ENCODE data around the gene CS. TPM values are rescaled to one million over a fixed set of nuclear protein-coding genes. Genes with fewer than 3 reads are reported as not detected.
"Not testable (repeated sequence)": the region's sequence is repeated elsewhere in the genome, so short reads cannot be mapped to it uniquely, and the experiment has no call there.

CS gene
- 106 TPM for polyA plus RNA-seq (2013, experiment 1 of 2)
- polyA plus RNA-seq (2013, experiment 2 of 2) = 117 TPM

DNA sequence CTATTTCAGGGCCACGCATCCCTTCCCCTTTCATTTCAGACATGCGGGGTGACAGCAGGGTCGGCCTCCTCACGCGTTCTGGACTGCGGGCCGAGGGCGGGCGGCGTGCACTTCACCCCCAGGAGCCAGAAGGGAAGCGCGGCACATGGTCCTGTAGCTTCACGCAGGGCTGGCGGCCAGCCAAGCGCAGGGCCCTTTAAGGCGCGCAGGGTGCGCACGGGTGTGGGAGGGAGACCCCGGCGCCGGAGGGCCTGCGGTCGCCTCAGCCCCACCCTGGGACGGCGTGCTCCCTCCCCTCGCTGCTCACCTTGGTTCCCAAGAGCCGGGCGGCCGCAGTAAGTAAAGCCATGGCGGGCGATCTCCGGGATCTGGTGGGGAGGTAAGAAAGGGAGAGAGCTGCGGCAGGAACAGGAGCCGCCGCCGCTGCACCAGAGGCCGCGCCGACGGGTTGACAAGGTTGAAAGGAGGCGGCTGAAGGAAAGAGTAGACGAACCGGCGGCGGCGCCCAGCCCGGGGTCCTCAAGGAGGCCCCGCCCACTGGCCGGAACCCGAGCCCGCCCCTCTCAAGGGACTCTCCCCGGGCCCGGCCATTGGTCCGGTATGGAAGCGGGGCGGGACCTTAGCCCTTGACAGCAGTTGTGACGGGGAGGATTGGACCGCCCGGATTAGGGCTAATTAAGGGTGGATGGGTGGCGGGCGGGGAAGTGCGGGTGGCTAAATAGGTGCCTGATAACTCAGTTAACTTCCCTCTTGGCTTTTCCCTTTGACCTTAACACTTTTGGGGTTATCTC lies at the start of gene CS:
TSS of gene CS (minus strand) at position 478 of the 791 bp plus-strand sequence. CDS start at position 349, 129 bp downstream.
- peaks cover 32% of the 10 kb centered on the region for H3K36me3 ChIP-seq (ENCODE audit: insufficient read depth, low read length)
- peak within 1 kb of the TSS; percentile 87 for H3K9ac ChIP-seq (ENCODE audit: low read depth, low read length)
- H3K27me3 ChIP-seq (ENCODE audit: insufficient read depth, low read length) = no peaks in the 10 kb centered on the region
- H3K4me3 ChIP-seq (ENCODE audit: low read length) = peak within 1 kb of the TSS; percentile 97
- under 1% methylated on average over 60 of the region's 63 CpGs for WGBS
- H3K4me1 ChIP-seq (ENCODE audit: insufficient read depth, low read length) = peaks cover 14% of the 10 kb centered on the region
- no peaks in the 10 kb centered on the region for H3K9me3 ChIP-seq (ENCODE audit: insufficient read depth, low read depth, low read length)
- H3K27ac ChIP-seq (ENCODE audit: low read depth, low read length) = peak within 1 kb of the TSS; percentile 85

DNA sequence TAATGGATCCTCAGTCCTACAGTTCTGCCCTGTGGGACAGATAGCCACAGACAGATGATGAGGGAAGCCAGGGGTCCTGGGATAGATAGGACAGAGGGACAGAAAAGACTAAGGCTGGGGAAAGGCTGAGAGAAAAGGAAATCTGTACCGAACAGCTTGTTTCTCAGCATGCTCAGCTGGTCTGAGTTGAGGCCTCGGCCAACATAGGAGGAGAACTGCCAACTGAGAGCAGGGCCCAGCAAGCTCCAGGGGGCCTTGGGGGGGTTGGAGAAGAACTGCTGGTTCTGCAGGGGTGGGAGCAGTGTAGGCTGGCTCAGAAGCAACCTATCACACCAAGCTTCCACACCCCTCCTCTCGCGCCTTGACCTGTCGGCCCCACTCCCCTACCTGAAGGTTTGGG lies 48.6 kb upstream of the CS start:
- peaks cover 70% of the 10 kb centered on the region for H3K36me3 ChIP-seq (ENCODE audit: insufficient read depth, low read length)
- no peak overlapping the region for H3K9ac ChIP-seq (ENCODE audit: low read depth, low read length)
- H3K27ac ChIP-seq (ENCODE audit: low read depth, low read length) = no peak overlapping the region
- no peaks in the 10 kb centered on the region for H3K27me3 ChIP-seq (ENCODE audit: insufficient read depth, low read length)
- 94% methylated on average over 5 of the region's 5 CpGs for WGBS
- H3K4me3 ChIP-seq (ENCODE audit: low read length) = no peak overlapping the region
- H3K4me1 ChIP-seq (ENCODE audit: insufficient read depth, low read length) = no peaks in the 10 kb centered on the region
- no peaks in the 10 kb centered on the region for H3K9me3 ChIP-seq (ENCODE audit: insufficient read depth, low read depth, low read length)

DNA sequence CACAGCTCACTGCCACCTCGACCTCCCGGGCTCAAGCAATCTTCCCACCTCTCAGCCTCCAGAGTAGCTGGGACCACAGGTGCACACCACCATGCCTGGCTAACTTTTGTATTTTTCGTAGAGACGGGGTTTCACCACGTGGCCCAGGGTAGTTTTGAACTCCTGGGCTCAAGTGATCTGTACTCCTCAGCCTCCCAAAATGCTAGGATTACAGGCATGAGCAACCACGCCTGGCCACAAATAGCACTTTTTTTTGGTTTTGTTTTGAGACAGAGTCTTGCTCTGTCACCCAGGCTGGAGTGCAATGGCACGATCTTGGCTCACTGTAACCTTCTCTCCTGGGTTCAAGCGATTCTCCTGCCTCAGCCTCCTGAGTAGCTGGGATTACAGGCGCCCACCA lies 47.1 kb upstream of the CS start:
- H3K9ac ChIP-seq (ENCODE audit: low read depth, low read length); H3K27ac ChIP-seq (ENCODE audit: low read depth, low read length); H3K4me1 ChIP-seq (ENCODE audit: insufficient read depth, low read length); H3K4me3 ChIP-seq (ENCODE audit: low read length); H3K27me3 ChIP-seq (ENCODE audit: insufficient read depth, low read length); H3K9me3 ChIP-seq (ENCODE audit: insufficient read depth, low read depth, low read length): not testable (repeated sequence)
- 95% methylated on average over 8 of the region's 9 CpGs for WGBS
- peaks cover 71% of the 10 kb centered on the region for H3K36me3 ChIP-seq (ENCODE audit: insufficient read depth, low read length)

DNA sequence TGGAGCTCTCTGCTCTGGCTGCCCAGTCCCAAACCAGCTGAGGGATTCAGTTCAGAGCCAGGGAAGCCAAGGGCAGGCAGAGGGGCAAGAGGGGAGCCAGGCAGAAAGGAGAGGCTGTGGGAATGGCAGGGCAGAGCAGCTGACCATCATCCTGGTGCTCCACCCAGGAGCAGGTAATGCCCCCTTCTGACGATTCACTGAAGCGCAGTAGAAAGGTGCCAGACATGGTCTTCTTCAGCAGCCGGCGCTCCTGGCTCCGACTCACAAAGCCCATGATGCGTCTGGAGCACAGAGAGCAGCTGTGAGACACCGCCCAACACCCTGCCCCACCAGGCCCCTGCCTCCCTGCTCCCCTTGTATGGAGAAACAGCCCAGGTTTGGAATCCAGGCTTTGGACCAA lies 46.5 kb upstream of the CS start:
- 90% methylated on average over 7 of the region's 7 CpGs for WGBS
- H3K27me3 ChIP-seq (ENCODE audit: insufficient read depth, low read length) = no peaks in the 10 kb centered on the region
- no peak overlapping the region for H3K4me3 ChIP-seq (ENCODE audit: low read length)
- H3K27ac ChIP-seq (ENCODE audit: low read depth, low read length) = no peak overlapping the region
- H3K4me1 ChIP-seq (ENCODE audit: insufficient read depth, low read length) = no peaks in the 10 kb centered on the region
- H3K9me3 ChIP-seq (ENCODE audit: insufficient read depth, low read depth, low read length) = no peaks in the 10 kb centered on the region
- H3K9ac ChIP-seq (ENCODE audit: low read depth, low read length) = no peak overlapping the region
- H3K36me3 ChIP-seq (ENCODE audit: insufficient read depth, low read length) = peaks cover 70% of the 10 kb centered on the region

DNA sequence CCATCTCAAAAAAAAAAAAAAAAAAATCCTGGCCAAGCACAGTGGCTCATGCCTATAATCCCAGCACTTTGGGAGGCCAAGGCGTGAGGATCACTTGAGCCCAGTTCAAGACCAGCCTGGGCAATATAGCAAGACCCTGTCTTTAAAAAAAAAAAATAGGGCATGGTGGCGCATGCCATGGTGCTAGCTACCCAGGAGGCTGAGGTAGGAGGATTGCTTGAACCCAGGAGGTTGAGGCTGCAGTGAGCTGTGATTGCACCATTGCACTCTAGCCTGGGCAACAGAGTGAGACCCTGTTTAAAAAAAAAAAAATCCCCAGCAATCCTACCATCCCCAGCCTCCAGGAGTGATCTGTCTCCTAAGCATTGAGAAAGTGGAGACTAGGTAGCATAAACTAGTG lies 42.2 kb upstream of the CS start:
- not testable (repeated sequence) for H3K27me3 ChIP-seq (ENCODE audit: insufficient read depth, low read length); H3K9ac ChIP-seq (ENCODE audit: low read depth, low read length); H3K4me3 ChIP-seq (ENCODE audit: low read length); H3K27ac ChIP-seq (ENCODE audit: low read depth, low read length); H3K9me3 ChIP-seq (ENCODE audit: insufficient read depth, low read depth, low read length)
- WGBS = 95% methylated on average over 2 of the region's 2 CpGs
- Histone ChIP-seq H3K36me3 (ENCODE audit: insufficient read depth, low read length) (peaks cover 40% of the 10 kb centered on the region), H3K4me1 (ENCODE audit: insufficient read depth, low read length) (peaks cover 18% of the 10 kb centered on the region)

DNA sequence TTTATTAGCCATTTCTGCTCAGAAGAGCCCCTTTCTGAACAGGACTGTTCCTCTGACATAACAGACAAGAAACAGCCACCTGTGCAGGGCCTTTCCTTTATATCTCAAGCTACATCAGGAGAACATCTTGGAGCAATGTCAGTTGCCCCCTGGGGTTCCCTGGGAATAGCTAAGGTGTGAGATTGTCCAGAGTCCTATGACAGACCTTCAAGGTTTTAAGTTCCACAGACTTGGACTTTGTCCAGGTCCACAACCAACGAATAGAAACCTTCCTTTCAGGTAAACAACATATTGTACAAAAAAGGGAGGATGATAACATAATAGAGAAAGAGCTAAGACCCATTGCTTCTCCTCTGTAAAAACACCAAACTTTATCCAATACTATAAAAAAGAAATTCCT lies 41.5 kb upstream of the CS start:
- Histone ChIP-seq H3K9ac (ENCODE audit: low read depth, low read length) (no peak overlapping the region), H3K36me3 (ENCODE audit: insufficient read depth, low read length) (peaks cover 39% of the 10 kb centered on the region), H3K4me1 (ENCODE audit: insufficient read depth, low read length) (peaks cover 18% of the 10 kb centered on the region), H3K27ac (ENCODE audit: low read depth, low read length) (no peak overlapping the region), H3K9me3 (ENCODE audit: insufficient read depth, low read depth, low read length) (no peaks in the 10 kb centered on the region), H3K27me3 (ENCODE audit: insufficient read depth, low read length) (no peaks in the 10 kb centered on the region), H3K4me3 (ENCODE audit: low read length) (no peak overlapping the region)
- no CpG with 5 or more reads among the region's 1 CpG for WGBS

DNA sequence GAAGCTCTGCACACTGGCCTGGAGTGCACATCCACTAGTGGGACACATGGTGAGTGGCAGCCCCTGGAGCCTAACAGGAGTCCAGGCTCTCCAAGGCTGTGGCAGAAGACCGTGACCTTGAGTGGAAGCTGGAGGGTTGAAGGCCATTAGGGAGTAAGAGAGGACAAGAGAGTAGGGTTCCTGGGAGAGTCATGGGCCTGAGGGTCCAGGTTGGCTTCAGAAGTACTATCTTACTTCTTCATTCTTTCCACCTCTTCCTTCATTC lies 39.0 kb upstream of the CS start:
- Histone ChIP-seq H3K36me3 (ENCODE audit: insufficient read depth, low read length) (peaks cover 24% of the 10 kb centered on the region), H3K9ac (ENCODE audit: low read depth, low read length) (peak overlapping the region; percentile 25), H3K27ac (ENCODE audit: low read depth, low read length) (peak overlapping the region; percentile 63; the same call in 1 of the 2 replicates), H3K4me3 (ENCODE audit: low read length) (peak overlapping the region; percentile 17; the same call in 1 of the 2 replicates), H3K9me3 (ENCODE audit: insufficient read depth, low read depth, low read length) (no peaks in the 10 kb centered on the region), H3K4me1 (ENCODE audit: insufficient read depth, low read length) (peaks cover 23% of the 10 kb centered on the region), H3K27me3 (ENCODE audit: insufficient read depth, low read length) (no peaks in the 10 kb centered on the region)
- 96% methylated on average over 1 of the region's 1 CpG for WGBS

DNA sequence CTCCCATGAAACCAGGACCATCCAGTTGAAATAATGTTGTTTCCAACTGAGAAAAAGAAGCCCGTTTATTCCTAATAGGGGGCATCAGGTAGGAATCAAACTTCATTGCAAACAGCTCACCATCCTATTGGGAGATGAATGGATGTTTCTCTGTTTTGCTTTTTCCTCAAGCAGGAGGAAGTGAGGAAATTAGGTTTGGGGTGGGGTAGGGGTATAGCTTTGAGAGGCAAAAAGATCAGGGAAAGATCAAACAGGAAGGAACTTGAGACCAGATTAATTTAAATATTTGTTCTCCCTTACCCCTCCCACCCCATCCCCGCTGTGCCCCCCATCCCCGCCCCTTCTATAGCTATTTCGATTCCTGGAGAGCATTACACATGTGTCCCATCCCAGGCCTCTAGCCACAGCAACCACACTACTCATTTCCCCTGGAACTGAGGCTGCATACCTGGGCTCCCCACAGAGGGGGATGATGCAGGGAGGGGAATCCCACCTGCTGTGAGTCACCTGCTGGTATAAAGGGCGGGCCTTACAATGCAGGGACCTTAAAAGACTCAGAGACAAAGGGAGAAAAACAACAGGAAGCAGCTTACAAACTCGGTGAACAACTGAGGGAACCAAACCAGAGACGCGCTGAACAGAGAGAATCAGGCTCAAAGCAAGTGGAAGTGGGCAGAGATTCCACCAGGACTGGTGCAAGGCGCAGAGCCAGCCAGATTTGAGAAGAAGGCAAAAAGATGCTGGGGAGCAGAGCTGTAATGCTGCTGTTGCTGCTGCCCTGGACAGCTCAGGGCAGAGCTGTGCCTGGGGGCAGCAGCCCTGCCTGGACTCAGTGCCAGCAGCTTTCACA lies 38.4 kb upstream of the CS start, which contains the start of gene IL23A:
TSS of gene IL23A (plus strand) at position 577 of the 850 bp plus-strand sequence. CDS start at position 738, 161 bp downstream.
- H3K9ac ChIP-seq (ENCODE audit: low read depth, low read length) = peak within 1 kb of the TSS; percentile 25
- H3K27me3 ChIP-seq (ENCODE audit: insufficient read depth, low read length) = no peaks in the 10 kb centered on the region
- no peaks in the 10 kb centered on the region for H3K9me3 ChIP-seq (ENCODE audit: insufficient read depth, low read depth, low read length)
- peak within 1 kb of the TSS; percentile 63; the same call in 1 of the 2 replicates for H3K27ac ChIP-seq (ENCODE audit: low read depth, low read length)
- peaks cover 23% of the 10 kb centered on the region for H3K4me1 ChIP-seq (ENCODE audit: insufficient read depth, low read length)
- H3K4me3 ChIP-seq (ENCODE audit: low read length) = peak within 1 kb of the TSS; percentile 17; the same call in 1 of the 2 replicates
- WGBS = 12% methylated on average over 9 of the region's 9 CpGs
- H3K36me3 ChIP-seq (ENCODE audit: insufficient read depth, low read length) = peaks cover 18% of the 10 kb centered on the region

DNA sequence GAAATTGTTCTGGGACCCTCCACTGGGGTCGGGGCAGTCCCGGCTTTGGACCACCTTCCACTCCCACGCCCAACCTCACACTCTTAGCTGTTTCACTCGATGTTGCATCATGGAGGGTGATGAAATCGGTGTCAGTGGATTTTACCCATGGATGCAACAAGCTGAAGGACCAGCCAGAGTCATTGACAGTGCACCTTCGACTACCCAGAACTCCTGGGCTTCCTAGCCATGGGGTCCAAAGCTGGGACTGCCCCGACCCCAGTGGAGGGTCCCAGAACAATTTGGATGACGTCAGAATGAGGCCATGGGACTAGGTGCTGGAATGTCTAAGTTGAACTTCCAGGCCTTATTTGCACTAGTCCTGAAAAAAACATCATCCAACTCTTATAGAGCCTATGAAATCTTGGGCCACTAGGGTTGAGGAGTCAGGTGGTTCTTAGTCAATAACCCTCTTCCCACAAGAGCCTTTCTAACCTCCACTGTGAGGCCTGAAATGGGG lies 37.7 kb upstream of the CS start:
- Histone ChIP-seq H3K9ac (ENCODE audit: low read depth, low read length) (no peak overlapping the region), H3K27ac (ENCODE audit: low read depth, low read length) (peak overlapping the region; percentile 50; the same call in 1 of the 2 replicates), H3K36me3 (ENCODE audit: insufficient read depth, low read length) (peaks cover 11% of the 10 kb centered on the region), H3K4me1 (ENCODE audit: insufficient read depth, low read length) (peaks cover 27% of the 10 kb centered on the region), H3K27me3 (ENCODE audit: insufficient read depth, low read length) (no peaks in the 10 kb centered on the region), H3K9me3 (ENCODE audit: insufficient read depth, low read depth, low read length) (no peaks in the 10 kb centered on the region), H3K4me3 (ENCODE audit: low read length) (no peak overlapping the region)
- 87% methylated on average over 8 of the region's 8 CpGs for WGBS

DNA sequence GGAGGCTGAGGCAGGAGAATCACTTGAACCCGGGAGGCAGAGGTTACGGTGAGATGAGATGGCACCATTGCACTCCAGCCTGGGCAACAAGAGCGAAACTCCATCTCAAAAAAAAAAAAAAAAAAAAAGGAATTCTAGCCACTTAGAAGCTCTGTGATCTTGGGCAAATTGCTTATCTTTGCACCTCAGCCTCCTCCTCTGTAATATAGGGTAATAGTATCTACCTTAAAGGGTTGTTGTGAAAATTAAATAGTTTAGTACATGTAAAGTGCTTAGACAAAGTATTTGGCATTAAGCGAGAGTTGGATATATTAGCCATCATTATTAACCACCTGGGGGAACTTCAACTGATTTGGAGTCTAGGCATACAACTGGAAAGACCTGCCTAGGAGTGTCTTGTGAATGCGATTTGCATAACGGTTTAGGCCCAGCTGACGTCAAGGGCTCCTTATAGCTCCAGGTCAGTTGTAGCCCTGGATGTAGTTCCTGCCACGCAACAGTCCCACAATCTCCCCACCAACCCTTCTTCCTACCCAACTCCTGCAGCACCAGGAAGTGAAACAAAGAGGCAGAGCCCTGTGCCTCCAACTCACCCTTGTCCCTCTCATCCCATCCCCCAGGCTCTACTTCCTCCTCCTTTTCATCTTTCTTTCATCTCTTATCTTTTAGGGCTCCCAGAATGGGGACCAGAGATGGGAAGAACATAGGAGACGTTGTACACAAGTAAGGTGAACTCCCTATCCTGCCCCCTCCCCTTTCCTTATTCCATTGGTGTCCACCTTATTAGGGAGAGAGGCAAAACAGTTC lies 36.4 kb upstream of the CS start:
- 93% methylated on average over 7 of the region's 9 CpGs for WGBS
- no peak overlapping the region for H3K9ac ChIP-seq (ENCODE audit: low read depth, low read length)
- no peak overlapping the region for H3K27ac ChIP-seq (ENCODE audit: low read depth, low read length)
- no peaks in the 10 kb centered on the region for H3K27me3 ChIP-seq (ENCODE audit: insufficient read depth, low read length)
- H3K4me3 ChIP-seq (ENCODE audit: low read length) = no peak overlapping the region
- H3K4me1 ChIP-seq (ENCODE audit: insufficient read depth, low read length) = peaks cover 29% of the 10 kb centered on the region
- peaks cover 5% of the 10 kb centered on the region; the same call in 1 of the 2 replicates for H3K36me3 ChIP-seq (ENCODE audit: insufficient read depth, low read length)
- no peaks in the 10 kb centered on the region for H3K9me3 ChIP-seq (ENCODE audit: insufficient read depth, low read depth, low read length)

Data from HUES64 (cell line).